G401.6 (cell line): ENCODE data around the gene CDK5R1.
"Not testable (repeated sequence)": the region's sequence is repeated elsewhere in the genome, so short reads cannot be mapped to it uniquely, and the experiment has no call there.

Experiments
- FAIRE-seq: peaks from 2 replicates; lab custom pipeline; 2012; peaks lifted over from hg19 to GRCh38; lab: Jason Lieb, UNC

CDK5R1 gene

DNA sequence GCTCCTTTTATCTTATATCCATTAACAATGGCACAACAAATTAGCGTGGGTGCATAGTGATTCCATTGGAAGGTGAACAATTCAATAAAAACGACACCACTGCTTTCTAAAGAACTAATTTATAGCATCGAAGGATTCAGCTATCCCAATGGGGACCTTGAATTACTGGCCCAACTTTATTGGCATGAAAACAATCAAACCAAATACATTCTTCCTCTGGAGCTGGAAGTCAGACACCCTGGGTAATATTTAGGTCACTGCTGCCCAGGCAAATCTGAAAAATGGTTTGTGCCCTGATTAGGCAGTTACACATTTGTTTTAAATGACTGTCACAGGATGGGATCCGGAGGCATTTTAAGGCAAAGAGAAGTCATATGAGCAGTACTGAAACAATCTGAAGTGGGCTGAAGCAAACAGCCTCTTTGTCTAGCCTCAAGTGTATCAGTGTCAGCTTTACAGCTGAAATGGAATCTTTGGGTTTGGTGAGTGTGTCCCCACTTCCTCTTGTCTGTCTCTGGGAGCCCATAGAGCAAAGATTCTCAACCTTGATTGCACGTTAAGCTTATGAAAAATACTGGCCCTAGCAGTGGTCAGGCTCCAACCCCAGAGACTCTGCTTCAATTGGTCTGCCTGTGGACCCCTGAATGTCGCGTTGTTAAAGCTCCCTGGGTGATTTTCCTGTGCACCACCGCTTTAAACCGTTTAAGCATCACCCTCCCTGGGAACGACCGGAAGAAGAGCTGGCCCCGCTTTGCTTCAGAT, 30.3 kb downstream of the CDK5R1 start:
- no peak for FAIRE-seq

DNA sequence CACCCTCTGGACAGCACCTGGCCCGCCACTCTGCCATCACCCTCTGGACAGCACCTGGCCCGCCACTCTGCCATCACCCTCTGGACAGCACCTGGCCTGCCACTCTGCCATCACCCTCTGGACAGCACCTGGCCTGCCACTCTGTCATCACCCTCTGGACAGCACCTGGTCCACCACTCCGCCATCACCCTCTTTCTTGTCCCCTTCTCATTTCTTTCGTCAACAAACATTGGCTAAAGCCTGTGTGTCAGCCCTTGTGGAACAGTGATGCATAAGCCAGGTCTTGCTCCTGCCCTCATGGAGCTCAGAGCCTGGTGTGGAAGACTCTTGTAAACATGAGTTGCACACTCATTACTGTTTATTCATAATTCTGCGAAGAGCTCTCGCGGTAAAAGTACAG, 31.2 kb downstream of the CDK5R1 start:
- FAIRE-seq, result no peak

DNA sequence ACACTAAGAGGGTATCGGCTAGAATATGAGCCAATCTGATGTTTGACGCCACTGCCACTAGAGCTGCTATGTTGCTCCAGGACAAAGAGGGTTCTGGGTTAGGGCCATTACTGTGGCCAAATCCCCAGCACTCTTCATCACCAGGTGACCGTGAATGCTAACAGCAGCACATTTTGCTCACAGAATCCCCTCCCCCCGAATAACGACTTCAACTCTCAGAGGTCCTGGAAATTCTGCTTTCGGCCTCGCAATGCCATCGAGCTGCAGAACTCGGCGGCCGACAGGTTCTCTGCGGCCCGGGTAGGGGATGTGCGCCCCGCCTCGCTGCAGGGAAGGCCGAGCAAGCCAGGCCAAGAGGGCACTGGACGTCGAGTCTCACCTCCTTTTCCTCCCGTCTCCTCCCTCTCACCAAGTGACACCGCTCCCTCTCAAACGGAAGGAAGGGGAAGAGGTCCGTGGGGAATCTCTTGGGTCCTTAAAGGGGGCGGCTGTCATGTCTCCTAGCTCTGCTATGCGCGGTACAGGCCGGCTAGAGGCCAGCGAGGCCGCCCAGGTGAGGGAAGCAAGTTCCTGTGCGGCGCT, 31.9 kb downstream of the CDK5R1 start:
- FAIRE-seq, result no peak

DNA sequence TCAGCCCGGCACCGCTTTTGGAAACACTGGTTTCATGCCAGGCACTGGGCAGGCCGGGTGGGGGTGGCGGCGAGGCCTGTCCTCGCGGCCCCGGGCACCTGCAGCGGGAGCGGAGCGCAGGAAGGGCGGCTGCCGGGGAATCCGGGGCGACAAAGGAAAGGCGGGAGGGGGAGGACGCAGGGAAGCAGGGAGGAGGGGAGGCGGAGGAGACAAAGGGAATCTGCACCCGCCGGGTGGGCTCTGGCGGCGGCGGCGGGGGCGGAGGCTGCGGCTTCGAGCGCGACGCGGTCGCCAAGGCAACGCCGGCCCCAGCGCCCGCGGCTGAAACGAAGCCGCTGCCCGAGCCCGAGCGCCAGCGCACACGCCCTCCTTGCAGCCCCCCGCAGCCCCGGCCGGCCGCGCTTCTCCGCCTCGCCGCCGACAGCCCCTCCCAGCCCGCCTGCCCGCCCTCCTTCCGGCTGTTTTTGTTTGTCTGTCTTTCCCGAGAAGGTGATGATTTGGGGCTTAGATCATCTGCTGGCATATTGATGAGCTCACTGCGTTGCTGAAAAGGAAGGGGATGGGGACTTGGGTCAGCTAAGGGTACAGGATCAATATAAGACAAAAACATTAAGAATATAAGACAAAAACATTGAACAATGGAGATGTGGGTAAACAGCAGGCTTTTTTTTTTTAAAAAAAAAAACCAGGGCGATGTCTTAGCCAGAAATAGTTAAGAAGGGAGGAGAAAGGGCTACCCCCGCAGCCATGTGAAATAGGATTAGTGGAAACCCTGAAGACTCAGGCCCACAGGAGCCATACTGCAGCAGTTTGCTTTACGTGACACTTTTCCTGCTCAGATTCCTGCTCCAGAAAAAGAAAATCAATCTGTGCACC, 32.7 kb downstream of the CDK5R1 start:
- FAIRE-seq, result no peak

DNA sequence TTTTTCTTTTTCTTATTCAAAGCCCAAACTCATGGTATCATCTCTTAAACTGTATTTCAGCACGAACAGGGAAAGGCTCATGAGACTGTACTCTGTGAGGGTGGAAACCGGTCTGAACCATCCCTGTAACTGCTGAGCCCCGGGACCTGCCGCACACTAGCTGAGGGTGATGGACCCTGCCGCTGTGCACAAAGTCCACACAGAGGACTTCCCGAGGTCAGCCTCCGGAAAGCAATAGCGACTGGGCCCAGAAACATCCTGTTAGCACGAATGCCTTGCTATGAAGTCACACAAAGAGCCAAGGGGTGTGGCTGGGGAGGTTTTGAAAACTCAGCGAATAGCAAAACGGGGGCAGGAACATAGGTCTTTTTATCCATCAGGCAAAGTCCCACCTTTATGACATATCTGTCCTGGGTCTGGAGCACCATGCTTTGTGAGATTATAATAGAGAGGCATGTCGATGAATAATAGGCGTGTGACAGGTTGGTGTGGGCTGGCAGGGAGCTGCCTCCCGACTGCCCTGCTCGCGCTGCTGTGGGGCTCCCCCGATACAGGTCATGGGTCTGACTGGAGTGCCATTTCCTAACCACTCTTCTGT, 33.4 kb downstream of the CDK5R1 start:
- FAIRE-seq, result no peak

DNA sequence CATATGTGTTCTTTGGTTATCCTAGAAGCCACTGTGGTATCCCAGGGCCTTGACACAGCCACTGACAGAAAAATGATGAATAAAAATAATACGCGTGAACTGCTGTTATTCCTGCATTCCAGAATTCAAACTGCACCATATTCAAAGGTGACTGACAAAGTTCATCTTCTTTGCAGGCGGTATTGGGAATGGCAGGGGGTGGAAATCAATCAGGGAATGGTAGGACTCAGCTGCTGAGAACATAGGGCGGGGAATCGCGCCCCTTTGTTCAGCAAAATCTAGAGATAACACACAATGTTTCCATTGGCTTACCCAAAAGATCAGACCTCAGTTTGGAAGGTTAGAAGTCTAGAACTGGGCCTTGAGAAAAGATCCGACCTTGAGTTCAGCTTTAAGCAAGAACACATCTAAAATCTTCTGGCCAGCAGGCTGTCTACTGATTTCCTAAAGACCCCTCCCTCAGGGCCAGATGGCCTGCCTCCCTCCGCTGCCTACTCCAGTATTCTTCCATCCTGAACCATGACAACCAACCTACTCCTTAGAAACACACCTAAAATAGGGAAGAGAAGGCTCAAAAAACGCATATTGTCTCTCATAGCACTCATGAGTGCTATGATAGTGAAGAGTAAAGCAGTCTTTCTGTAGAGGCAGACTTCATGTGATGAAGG, 34.1 kb downstream of the CDK5R1 start:
- FAIRE-seq, result no peak

DNA sequence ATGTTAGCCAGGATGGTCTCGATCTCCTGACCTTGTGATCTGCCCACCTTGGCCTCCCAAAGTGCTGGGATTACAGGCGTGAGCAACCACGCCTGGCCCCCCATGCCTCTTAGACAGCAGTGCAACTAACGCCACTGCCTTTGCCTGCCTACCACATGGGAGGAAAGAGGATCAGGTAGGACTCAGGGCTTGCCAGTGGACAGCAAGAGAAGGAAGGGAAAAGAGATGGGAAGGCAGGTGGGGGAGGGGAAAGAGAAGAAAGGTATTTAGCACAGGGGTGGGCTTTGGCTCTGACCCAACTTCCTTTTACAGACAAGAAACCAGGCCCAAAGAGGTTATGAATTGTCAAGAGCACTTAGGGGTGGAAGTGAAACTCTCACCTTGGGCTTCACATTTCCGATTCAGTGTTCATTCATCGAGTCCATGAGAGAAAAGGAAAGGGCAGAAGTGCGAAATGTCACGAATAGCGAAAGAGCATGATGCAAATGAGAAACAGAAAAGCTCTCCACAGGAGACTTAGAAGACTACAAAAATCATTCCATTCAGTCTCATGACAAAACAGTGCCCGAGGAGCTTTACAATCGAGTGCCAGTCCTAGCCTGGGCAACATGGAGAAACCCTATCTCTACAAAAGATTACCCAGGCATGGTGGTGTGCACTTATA, 36.4 kb downstream of the CDK5R1 start:
- no peak for FAIRE-seq

DNA sequence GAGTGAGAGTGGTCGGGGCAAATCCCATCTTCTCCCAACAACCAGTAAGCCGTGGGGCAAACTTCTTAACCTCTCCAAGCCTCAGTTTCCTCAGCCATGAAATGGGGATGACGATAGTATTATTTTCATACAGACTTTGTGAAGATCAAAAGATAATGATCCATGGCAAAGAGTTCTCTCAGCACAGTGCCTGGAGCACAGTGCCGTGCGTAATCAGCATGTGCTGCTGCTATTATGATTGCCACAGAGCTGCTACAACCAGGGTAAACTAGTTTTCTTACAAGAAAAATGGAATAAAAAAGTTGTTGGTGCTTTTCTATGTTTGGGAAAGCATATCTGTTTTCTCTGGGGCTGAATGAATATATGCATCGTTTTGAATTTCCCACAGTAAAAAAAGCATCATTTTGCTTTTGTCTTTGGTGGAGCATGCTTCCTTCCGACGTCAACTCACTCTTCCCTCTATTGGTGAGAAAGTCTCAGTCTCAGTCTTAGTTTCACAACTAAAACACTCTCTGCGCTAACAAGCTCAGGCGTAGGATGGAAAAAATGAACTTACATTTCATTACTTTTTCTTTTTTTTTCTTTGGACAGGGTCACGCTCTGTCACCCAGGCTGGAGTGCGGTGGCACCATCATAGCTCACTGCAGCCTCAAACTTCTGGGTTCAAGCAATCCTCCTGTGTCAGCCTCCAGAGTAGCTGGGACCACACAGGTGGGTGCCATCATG, 37.2 kb downstream of the CDK5R1 start:
- FAIRE-seq, result no peak

DNA sequence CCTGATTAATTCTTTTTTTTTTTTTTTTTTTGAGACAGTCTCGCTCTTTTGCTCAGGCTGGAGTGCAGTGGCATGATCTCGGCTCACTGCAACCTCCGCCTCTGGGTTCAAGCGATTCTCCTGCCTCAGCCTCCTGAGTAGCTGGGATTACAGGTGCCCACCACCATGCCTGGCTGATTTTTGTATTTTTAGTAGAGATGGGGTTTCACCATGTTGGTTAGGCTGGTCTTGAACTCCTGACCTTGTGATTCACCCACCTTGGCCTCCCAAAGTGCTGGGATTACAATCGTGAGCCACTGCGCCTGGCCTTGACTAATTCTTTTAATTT, 37.7 kb downstream of the CDK5R1 start:
- FAIRE-seq, result not testable (repeated sequence)

DNA sequence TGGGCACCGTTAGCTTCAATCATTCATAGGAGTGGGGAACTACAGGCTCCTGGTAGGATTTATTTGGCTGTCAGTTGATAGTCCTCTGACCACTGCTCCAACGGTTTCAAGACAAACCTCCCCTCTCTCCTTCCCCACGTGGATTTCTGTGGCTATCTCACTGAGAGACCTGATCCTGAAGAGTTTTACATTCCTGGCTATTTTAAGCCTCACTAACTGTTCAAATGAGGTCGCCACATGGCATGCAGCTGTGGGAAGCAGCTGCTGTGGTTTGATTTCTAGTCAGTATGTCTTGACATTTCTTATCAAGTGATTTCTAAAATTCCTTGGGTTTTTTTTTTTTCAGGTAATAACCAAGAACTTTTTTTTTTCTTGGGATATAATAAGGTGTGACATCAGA, 38.3 kb downstream of the CDK5R1 start:
- no peak for FAIRE-seq

DNA sequence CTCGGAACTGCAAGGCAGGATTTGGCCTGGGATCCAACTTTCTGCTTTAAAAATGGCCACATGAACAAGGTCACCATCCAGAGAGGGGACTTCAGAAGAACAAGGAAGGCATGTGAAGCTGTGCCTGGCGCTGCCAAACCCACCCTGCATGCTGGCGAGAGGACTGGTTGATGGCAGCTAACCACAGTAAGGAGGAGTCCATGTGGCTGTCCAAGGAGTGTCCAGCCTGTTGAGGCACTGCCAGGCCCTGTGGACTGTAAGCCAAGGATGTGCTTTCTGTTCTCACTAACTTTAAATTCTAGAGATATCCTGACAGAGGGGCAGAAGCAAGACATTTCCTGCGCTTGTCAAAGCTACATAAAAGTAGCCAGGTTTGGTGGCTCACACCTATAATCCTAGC, 40.4 kb downstream of the CDK5R1 start:
- FAIRE-seq, result no peak

DNA sequence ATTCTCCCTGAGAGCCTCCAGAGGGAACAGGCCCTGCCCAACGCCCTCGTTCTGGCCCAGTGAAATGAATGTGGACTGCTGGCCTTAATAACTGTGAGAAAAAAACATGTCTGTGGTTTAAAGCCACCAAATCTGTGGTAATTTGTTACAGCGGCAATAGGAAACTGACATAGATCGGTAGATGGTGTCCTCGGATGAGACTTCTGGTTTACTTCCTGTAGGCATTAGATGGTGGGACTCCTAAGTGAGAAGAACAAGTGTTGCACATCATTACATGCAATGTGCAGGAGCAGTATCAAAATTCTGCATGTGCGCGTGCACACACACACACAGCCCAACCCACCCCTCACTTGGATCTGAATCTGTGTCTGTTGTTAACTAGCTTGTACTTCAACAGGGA, 42.0 kb downstream of the CDK5R1 start:
- FAIRE-seq, result no peak

DNA sequence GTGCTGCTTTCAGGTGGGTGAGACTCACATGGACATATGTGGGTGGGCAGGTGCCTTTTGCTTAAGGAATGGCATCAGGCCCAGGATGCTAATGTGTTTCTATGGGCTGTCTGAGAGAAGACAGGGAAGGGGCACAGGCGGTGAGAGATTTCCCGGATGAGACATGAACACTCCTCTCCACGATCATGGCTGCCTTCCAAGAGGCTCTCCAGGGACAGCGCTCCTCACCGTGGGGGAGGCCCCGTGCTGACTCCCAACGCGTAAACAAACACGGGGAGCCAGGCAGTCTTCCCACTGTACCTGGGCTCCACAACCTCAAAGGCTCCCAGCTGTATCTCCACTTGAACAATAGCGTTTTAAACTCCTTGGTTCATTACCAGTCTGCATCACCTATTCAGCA, 42.8 kb downstream of the CDK5R1 start:
- no peak for FAIRE-seq

DNA sequence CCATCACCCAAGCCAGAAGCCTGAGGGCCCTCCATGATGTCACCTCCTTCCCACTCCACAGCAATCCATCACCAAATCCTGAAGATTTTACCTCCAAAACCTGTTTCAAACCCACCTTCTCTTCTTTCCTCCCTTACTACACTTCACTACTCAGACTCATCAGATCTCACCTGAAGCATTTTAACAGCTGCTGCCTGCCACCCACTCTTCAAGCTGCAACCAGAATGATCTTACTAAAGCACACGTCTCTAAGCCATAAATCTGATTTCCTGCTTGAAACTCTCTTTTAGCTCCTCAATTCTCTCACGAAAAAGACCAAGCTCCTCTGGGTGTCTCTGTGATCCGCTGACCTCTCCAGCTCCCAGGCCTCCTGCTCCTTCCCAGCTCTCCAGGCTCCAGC, 46.5 kb downstream of the CDK5R1 start:
- no peak for FAIRE-seq

DNA sequence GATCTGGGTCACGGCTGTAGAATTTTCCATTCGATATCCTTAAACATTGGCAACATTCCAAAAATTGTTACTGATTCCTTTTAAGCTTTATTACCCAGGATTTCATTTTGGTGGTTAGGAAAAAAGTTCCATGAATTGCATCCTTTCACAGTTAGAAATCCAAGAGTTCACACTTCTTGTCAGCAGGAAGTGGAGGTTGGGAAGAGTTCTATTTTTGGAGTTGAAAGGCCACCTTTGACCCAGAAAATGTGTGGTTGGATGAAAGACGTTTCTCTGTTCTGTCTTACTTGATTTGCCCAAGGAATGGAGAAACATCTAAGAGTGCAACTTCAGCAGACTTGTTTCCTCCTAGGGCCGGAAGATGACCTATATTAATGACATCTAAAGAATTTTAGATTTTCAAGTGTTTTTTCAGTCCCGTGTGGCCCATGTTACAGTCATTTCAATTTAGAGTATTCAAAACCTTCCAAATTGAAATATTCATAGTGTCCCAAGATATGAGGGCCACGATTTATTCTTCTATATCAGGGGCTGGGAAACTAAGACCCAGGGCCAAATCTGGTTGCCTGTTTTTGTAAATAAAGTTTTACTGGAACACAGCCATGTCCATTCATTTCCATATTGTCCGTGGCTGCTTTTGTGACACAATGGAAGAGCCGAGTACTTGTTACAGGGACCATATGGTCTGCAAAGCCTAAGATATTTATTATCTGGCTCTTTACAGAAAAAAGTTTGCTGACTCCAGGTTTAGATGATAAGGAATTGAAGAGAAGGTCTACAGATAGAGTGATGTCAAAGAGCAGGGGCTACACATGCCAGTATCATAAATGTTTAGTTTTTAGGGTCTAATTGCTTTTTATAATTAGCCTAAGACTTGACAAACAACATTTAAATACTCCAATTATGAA, 50.2 kb downstream of the CDK5R1 start:
- no peak for FAIRE-seq
